Effector memory CD8-positive, alpha-beta T cell (primary cell): ENCODE results near the gene CALML4.
A peak's percentile ranks its signal among the peaks of the same experiment; 100 is the strongest.
"Not testable (repeated sequence)": the region's sequence is repeated elsewhere in the genome, so short reads cannot be mapped to it uniquely, and the experiment has no call there.

Experiments used
- ATAC-seq: fragments of 150-1000 bp; cut with Tn5 transposase; replicated peaks from 2 replicates; pipeline ENCODE4 v1.10.0; 2021; ENCODE audit warnings: mild to moderate bottlenecking, moderate library complexity
- DNase-seq, 3 experiments: peaks; one replicate each; pipeline ENCODE4 v3.0.0; 2021
- H3K27ac Mint-ChIP-seq, 2 donors: one replicate each; pipeline ENCODE4 v1.8.0; 2022; ENCODE audit warnings: mild to moderate bottlenecking in 2 of 2, mixed read lengths in 2 of 2, moderate library complexity in 2 of 2
- H3K27me3 Mint-ChIP-seq, 2 donors: one replicate each; pipeline ENCODE4 v1.8.0; 2022; ENCODE audit warnings: mixed read lengths in 2 of 2
- H3K36me3 Mint-ChIP-seq: one replicate; pipeline ENCODE4 v1.8.0; 2022; ENCODE audit warnings: mild to moderate bottlenecking, moderate library complexity, mixed read lengths; ENCODE audit not compliant: insufficient read depth
- H3K4me1 Mint-ChIP-seq, 2 donors: one replicate each; pipeline ENCODE4 v1.8.0; 2022; ENCODE audit warnings: low read depth in 2 of 2, mixed read lengths in 2 of 2
- H3K4me3 Mint-ChIP-seq, 2 donors: one replicate each; pipeline ENCODE4 v1.8.0; 2022; ENCODE audit warnings: mild to moderate bottlenecking in 2 of 2, mixed read lengths in 2 of 2, moderate library complexity in 2 of 2
- H3K9me3 Mint-ChIP-seq, 2 donors: one replicate each; pipeline ENCODE4 v1.8.0; 2022; ENCODE audit warnings: mixed read lengths in 2 of 2

The CALML4 gene

DNA sequence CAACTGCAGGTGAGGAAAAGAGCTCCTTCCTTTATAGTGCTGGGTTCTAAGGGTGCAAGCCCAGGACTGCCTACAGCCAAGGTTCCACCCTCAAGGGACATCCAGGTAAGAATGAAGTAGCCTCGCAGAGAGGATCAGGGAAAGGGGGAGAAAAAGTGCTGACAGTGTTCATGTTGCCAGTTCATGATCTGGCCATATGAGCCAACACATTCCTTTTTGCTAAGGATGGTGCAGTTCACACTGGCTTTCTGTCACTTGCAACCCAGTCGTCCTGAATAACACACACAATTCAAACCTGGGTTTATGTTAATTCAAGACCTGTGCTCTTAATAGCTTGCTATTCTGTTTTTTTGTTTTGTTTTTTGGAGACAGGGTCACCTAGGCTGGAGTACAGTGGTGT, 15.4 kb upstream of the CALML4 start:
- peak overlapping the region in 1 of 2 donors; percentile 31 for H3K27ac Mint-ChIP-seq
- no peaks in the 10 kb centered on the region for H3K9me3 Mint-ChIP-seq
- no peaks in the 10 kb centered on the region for H3K27me3 Mint-ChIP-seq
- ATAC-seq (no peak), DNase-seq (no peak)
- H3K4me1 Mint-ChIP-seq: peaks cover 12% of the 10 kb centered on the region in 2 donors
- peaks cover 4% of the 10 kb centered on the region for H3K36me3 Mint-ChIP-seq
- H3K4me3 Mint-ChIP-seq: no peak overlapping the region

DNA sequence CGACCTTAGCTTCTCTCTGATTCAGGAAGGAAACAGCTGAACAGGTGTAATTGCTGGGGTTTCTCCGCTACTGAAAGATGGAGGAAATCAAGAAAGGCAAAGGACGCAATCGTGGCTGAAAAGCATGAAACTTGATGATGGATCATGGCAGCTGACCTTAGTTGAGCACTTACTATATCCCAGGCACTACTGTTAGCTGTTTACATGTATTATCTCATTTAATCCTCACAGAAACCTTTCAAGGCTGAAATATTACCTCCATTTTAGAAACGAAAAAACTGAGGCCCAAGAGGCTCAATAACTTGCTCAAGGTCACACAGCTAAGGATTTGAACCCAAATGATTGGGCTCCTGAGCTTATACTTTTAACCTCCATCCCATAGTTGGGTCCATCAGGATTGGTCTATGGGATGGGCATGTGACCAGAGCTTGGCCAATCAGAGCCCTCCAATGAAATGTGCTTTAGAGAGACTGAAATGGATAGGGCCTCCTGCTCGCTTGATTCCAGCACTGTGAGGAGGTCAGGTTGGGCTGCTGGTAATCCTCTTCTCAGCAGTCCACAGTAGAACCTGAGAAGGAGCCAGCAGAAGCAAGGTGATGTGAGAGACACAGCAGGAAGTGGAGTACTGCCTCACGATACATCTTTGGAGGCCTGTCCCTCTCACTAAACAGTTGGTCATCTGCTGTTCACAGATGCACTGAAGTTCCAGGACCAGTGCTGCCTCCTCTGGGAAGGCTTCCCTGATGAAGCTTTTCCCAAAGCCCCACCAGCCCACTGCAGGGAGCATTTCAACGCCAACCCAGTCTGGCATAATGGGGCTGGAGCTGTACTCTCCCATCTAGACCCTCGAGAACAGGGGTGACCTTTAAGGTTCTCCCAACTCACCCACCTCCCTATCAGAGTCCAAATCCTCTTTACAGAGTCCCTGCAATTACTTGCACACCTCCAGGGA, 14.0 kb upstream of the CALML4 start:
- Mint-ChIP-seq H3K9me3 (no peaks in the 10 kb centered on the region), H3K4me1 (peaks cover 6 to 8% of the 10 kb centered on the region in 2 donors), H3K4me3 (no peak overlapping the region), H3K27me3 (no peaks in the 10 kb centered on the region), H3K27ac (no peak overlapping the region), H3K36me3 (peaks cover 5% of the 10 kb centered on the region)
- no peak for ATAC-seq
- DNase-seq: no peak

DNA sequence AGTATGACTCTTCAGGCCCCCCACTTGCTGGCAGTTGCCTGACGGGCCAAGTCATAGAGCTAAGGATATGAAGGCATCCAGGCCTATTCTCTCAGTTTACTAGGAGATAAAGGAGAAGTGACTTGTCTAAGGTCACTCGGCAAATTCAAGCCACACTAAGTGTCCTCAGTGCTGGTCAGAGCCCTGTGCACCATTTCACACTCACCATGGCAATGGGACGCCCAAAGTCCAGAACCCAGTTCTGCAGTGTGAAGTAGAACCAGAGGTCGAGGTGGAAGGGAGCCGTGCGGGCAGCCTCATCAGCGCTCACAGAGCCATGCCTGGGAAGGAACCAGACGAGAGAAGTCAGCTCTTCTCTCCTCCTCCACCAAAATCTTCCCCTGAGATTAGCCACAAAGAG, 13.2 kb upstream of the CALML4 start:
- Mint-ChIP-seq H3K27ac (no peak overlapping the region), H3K4me1 (peaks cover 8 to 10% of the 10 kb centered on the region in 2 donors), H3K4me3 (no peak overlapping the region), H3K36me3 (peaks cover 6% of the 10 kb centered on the region), H3K27me3 (no peaks in the 10 kb centered on the region), H3K9me3 (no peaks in the 10 kb centered on the region)
- DNase-seq (no peak), ATAC-seq (no peak)

DNA sequence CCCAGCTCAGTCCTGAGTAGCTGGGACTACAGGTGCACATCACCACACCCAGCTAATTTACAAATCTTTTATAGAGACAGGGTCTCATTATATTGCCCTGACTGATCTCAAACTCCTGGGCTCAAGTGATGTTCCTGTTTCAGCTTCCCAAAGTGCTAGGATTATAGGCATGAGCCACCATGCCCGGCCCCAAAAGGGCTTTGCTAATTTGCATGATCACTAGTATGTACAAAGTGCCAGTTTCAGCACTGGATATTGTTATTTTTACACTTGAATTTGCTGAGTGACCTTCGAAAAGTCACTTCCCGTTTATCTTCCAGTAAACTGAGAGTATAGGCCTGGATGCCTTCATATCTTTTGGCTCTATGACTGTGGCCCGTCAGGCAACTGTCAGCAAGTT, 12.2 kb upstream of the CALML4 start:
- no peak for ATAC-seq
- Mint-ChIP-seq H3K36me3 (peaks cover 9% of the 10 kb centered on the region), H3K4me3 (no peak overlapping the region), H3K27me3 (no peaks in the 10 kb centered on the region), H3K27ac (peak overlapping the region in 1 of 2 donors; percentile 39), H3K9me3 (no peaks in the 10 kb centered on the region), H3K4me1 (peaks cover 4 to 10% of the 10 kb centered on the region in 2 donors)
- DNase-seq: no peak

DNA sequence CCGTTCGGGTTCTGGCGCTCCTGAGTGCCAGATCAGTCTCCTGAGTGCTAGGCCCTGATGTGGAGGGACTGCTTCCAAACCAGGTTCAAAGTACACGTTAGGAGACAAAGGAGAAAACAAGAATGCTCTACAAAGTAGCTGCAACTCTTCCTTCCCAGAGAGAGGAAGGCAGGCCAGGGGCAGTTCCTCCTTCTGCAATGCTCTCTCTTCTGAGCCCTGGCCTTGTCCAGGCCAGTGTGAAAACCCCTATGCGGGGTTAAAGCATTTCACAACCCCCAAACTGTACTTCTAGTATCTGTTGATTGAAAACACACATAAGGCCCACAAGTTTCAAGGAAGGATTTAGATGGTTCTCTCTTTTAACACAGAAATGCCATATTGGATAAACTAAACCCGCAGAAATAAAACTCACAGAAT, 9.7 kb upstream of the CALML4 start:
- Mint-ChIP-seq H3K27ac (no peak overlapping the region), H3K36me3 (peaks cover 9% of the 10 kb centered on the region), H3K4me1 (peaks cover 8 to 10% of the 10 kb centered on the region in 2 donors), H3K27me3 (no peaks in the 10 kb centered on the region), H3K4me3 (no peak overlapping the region), H3K9me3 (no peaks in the 10 kb centered on the region)
- DNase-seq: no peak
- no peak for ATAC-seq

DNA sequence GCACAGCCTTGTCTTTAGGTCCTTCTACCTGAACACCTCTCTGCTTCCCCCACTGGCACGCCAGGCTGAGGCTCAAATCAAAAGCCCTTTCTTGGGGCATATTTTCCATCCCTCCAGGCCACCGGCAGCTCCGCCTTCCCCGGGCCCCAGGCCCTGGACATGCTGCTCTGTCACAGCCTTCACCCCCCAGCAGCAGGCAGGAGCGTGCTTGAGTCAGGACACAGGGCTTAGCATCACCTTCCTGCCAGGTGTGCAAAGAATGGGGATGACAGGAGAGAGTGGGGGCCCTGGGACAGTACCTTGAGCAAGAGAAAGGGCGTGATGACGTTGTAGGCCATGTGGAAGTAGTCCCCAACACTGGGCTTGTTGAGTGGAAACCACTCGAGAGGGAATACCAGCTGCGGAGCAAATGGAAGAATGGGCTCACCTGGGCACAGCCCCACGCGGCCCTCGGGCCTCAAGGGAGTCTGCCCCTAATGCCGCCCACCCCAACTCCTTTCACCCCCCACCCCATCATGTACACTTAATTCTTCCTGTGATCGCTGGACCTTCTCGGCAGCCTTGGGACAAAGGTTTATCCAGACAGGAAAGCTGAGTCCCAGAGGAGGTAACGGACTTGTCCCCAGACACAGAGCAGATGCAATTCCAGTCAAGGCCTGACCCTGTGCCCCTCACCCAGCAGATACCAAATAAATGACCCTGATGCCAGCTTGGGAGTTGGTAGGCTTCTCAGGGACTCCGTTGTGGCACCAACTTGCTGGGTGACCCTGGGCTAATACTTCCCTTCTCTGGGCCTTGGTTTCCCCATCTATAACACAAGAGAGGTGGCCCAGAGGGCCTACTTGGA, 9.1 kb upstream of the CALML4 start:
- Mint-ChIP-seq H3K27ac (no peak overlapping the region), H3K9me3 (no peaks in the 10 kb centered on the region), H3K27me3 (no peaks in the 10 kb centered on the region), H3K4me1 (peaks cover 13 to 14% of the 10 kb centered on the region in 2 donors), H3K4me3 (no peak overlapping the region), H3K36me3 (peaks cover 9% of the 10 kb centered on the region)
- no peak for ATAC-seq
- no peak for DNase-seq

DNA sequence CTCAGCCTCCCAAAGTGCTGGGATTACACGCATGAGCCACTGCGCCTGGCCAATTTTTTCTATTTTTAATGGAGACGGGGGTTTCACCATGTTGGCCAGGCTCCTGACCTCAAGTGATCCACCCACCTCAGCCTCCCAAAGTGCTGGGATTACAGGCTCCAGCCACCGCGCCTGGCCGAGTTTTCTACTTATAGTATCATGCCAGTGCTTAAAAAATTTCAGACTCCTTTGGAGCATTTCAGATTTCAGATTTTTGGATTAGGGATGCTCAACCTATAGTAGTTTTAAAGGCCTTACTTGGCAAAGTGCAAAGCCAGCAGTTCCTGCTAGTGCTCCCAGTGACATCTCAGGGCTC, 8.3 kb upstream of the CALML4 start:
- ATAC-seq, DNase-seq, H3K4me3 Mint-ChIP-seq, H3K9me3 Mint-ChIP-seq, H3K27me3 Mint-ChIP-seq, H3K36me3 Mint-ChIP-seq: not testable (repeated sequence)
- peaks cover 13 to 20% of the 10 kb centered on the region in 2 donors for H3K4me1 Mint-ChIP-seq
- peak overlapping the region in 1 of 2 donors; percentile 35 for H3K27ac Mint-ChIP-seq

DNA sequence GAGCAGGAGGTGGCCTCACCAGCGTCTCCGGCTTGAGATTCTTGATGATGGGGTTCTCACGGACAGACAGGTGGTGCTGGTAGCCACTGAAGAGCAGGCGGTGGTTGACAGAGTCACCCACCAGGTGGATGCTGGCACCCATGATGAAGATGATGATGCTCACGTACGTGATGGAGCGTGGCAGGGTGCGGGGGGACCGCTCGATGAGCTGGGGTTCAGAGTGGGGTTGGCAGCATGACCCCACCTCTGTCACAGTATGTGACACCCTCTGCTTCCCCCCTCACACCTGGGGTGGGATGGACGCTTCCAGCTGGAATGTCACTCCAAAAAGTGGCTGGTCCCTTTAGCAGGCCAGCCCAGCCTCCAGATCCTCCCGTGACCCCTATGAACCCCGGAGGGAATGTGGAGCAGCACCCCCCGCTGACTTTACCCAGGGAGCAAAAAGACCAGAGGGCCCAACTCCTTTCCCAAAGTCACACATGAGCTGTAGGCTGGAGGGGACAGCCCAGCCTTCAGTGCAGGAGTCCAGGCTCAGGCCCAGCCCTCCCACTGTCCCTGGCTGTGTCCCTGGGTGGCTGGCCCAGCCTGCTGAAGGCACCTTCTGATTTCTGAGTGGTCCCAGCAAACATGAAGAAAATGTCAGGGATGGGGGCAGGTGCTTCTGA, 6.7 kb upstream of the CALML4 start:
- ATAC-seq (no peak), DNase-seq (no peak)
- Mint-ChIP-seq H3K27ac (no peak overlapping the region), H3K4me1 (peaks cover 13 to 28% of the 10 kb centered on the region in 2 donors), H3K9me3 (no peaks in the 10 kb centered on the region), H3K4me3 (no peak overlapping the region), H3K36me3 (peaks cover 6% of the 10 kb centered on the region), H3K27me3 (no peaks in the 10 kb centered on the region)

DNA sequence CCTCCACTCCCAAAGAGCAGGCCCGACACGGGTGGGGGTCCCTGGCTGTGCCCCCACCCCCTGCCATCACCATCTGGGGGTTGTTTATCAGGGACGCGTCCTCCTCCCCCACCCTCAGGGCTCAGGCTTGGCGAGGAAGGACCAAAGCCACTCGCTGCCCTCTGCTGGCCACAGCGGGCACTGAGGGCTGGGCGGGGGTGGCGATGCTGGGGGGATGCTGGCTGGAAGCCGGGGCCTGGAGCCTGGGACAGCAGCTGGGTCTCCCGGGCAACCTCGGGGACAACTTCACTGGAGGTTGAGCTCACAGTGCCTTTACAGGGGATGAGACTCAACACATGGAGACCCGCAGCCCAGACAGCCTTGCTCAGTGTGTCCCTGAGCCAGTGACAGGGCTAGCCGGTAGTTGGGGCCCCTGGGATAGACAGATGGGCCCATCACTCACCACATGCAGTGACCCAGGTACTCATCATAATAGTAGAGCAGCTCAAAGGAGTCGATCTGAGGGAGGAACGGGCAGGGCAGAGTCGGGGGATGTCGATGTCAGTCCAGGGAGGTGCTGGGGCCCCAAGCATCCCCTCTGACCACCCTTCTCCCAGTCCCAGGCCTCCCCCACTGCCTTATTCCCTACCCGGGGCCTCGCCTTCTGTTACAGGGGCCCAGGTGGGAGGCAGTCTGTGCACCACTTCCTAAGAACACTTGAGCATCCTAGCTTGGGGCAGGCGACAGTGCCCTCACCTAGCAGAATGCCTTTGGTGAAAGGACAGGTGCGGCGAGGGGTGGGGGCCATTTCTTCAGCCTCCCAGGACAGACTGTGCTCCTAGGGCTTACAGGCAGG, 5.9 kb upstream of the CALML4 start:
- Mint-ChIP-seq H3K9me3 (no peaks in the 10 kb centered on the region), H3K36me3 (peaks cover 9% of the 10 kb centered on the region), H3K4me3 (no peak overlapping the region), H3K4me1 (peaks cover 7 to 26% of the 10 kb centered on the region in 2 donors), H3K27me3 (no peaks in the 10 kb centered on the region), H3K27ac (no peak overlapping the region)
- DNase-seq (peak in 2 of 3 experiments; percentile 42 to 50), ATAC-seq (no peak)

DNA sequence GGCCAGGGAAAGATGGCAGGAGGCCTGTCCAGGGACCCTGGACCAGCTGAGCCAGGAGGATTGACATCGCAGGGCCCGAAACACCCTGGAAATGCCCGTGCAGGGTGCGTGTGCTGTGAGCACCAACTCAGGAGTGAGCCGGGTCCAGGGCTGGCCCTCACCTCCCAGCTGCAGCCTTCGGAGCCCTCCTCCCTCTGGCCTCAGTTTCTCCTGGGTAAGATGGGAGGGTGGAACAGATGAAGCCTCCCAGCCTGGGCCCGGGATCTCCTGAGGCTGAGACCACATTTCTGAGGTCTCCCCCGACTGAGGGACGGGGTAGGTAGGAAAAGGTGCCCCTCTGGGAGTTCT, 5.3 kb upstream of the CALML4 start:
- Mint-ChIP-seq H3K36me3 (peaks cover 8% of the 10 kb centered on the region), H3K9me3 (no peaks in the 10 kb centered on the region), H3K27me3 (no peaks in the 10 kb centered on the region), H3K4me1 (peaks cover 7 to 28% of the 10 kb centered on the region in 2 donors), H3K4me3 (no peak overlapping the region), H3K27ac (peak overlapping the region in 1 of 2 donors; percentile 75)
- ATAC-seq (no peak), DNase-seq (no peak)

DNA sequence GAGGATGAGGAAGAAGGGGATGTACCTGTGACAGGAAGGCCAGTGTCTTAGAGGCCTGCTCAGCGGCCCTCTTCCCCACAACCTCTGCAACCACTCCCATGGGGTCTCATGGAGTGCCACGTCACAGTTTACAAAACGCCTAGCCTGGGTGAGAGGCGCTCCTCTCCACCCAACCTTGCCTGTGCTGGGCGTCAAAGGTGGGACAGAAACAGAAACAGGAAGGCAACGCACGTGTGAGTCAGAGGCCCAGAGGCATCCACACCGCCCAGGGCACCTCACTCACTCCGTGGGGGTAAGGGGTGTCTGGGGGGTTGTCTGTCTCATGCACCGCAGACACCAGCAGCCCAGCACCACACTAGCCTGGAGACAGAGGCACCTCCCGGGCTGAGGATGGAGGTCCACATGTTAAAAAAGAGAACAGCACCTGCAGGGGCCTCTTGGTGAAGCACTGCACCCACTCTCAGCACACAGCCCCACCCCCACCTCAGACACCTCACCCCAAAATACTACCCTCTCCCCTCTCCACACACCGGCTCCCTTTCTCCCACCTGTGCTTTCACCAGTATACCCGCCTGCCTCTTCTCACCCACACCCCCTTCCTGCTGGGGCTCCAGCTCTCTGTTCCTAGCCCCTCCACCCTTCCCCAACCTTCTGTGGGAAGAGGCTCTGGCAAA, 4.7 kb upstream of the CALML4 start:
- peaks cover 8% of the 10 kb centered on the region for H3K36me3 Mint-ChIP-seq
- DNase-seq (no peak), ATAC-seq (peak; percentile 71)
- H3K27me3 Mint-ChIP-seq: no peaks in the 10 kb centered on the region
- peak overlapping the region; percentile 69 to 75 for H3K27ac Mint-ChIP-seq
- peaks cover 7 to 28% of the 10 kb centered on the region in 2 donors for H3K4me1 Mint-ChIP-seq
- H3K4me3 Mint-ChIP-seq: no peak overlapping the region
- no peaks in the 10 kb centered on the region for H3K9me3 Mint-ChIP-seq

DNA sequence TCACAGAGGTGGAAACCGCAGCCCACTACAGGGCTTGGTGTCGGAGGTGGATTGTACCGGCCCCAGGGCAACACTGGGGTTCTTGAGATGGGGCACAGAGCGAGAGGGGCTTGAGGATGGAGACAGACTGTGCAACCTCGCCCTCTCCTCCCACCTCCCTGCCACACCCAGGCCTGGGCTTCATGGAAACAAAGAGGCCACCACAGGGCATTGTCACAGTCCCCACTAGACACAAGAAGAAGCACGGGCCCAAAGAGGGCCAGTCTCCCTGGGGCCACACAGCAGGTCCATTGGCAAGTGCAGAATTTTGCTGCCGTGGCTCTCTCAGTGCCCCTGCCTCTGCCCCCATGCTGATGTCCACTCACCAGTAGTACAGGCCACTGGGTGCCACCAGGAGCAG, 4.1 kb upstream of the CALML4 start:
- DNase-seq (no peak), ATAC-seq (peak; percentile 20)
- peaks cover 8% of the 10 kb centered on the region for H3K36me3 Mint-ChIP-seq
- peak overlapping the region in 1 of 2 donors; percentile 63 for H3K4me3 Mint-ChIP-seq
- H3K27me3 Mint-ChIP-seq: no peaks in the 10 kb centered on the region
- peak overlapping the region; percentile 69 to 75 for H3K27ac Mint-ChIP-seq
- H3K9me3 Mint-ChIP-seq: no peaks in the 10 kb centered on the region
- H3K4me1 Mint-ChIP-seq: peaks cover 7 to 28% of the 10 kb centered on the region in 2 donors
